ENCODE data around the gene DZIP3.

GRCh38 chr3:108595321-108595720, 5.8 kb downstream of the DZIP3 start:
- TF ChIP-seq USF2 (IDR thresholded peaks at IDR 0.05; ENCODE audit: low read depth, low read length) (no peak), USF2 (CRISPR knock-in tag; IDR thresholded peaks at IDR 0.05; ENCODE audit: borderline replicate concordance) (no peak), TCF12 (IDR thresholded peaks at IDR 0.05) (no peak), TCF12 (CRISPR knock-in tag; IDR thresholded peaks at IDR 0.05) (no peak), CTCF (CRISPR knock-in tag; IDR thresholded peaks at IDR 0.05) (no peak), ZNF616 (CRISPR knock-in tag; IDR thresholded peaks at IDR 0.05; ENCODE audit: low read depth) (no peak), SMC3 (IDR thresholded peaks at IDR 0.05; ENCODE audit: low read length) (no peak), DMTF1 (CRISPR knock-in tag; IDR thresholded peaks at IDR 0.05) (no peak)
